Vagina (tissue), 2 donors: ENCODE data around the gene NLRP10. TPM values are rescaled to one million over a fixed set of nuclear protein-coding genes. Genes with fewer than 3 reads are reported as not detected.

Experiments used
- DNase-seq, 2 donors: peaks; one replicate each; pipeline ENCODE4 v3.0.0-alpha.2; 2017; ENCODE audit errors: extremely low spot score in 2 of 2
- H3K27ac ChIP-seq: fragments of 200-600 bp; sonication (generic); one replicate; pipeline ENCODE4 v1.5.1; 2019
- H3K27me3 ChIP-seq: fragments of 200-600 bp; sonication (generic); one replicate; pipeline ENCODE4 v1.5.1; 2019
- H3K36me3 ChIP-seq, 2 donors: fragments of 200-600 bp; sonication (generic); one replicate each; pipeline ENCODE4 v1.5.1; 2017 to 2019
- H3K4me1 ChIP-seq: fragments of 200-600 bp; sonication (generic); one replicate; pipeline ENCODE4 v1.5.1; 2019
- H3K4me3 ChIP-seq, 2 donors: fragments of 200-600 bp; sonication (generic); 1 replicate in 1 of 2; 2 replicates in 1 of 2; pipeline ENCODE4 v1.5.1; 2016 to 2019
- H3K9me3 ChIP-seq: fragments of 200-600 bp; sonication (generic); one replicate; pipeline ENCODE4 v1.5.1; 2019
- POLR2A ChIP-seq, 2 donors: fragments of 450-650 bp; IDR thresholded peaks; one replicate each; pipeline ENCODE4 v1.6.1; 2017; ENCODE audit warnings: antibody characterized with exemption in 2 of 2, mild to moderate bottlenecking in 2 of 2, moderate library complexity in 2 of 2
- POLR2AphosphoS5 ChIP-seq, 2 donors: sonication (generic); formaldehyde crosslinking; IDR thresholded peaks; one replicate each; pipeline ENCODE4 v1.9.0; 2017; ENCODE audit warnings: antibody characterized with exemption in 2 of 2, mild to moderate bottlenecking in 2 of 2, low read depth in 1 of 2; ENCODE audit not compliant: insufficient read depth in 1 of 2
- intact Hi-C: fragments of 100-400 bp; cut with DNase I; formaldehyde crosslinking; loops from one replicate; pipeline ENCODE4 v1.15.1; 2023
- total RNA-seq: library from RNA; depleted of rRNA; stranded (reverse); fragments of >200 nt; gene quantifications from one replicate; pipeline ENCODE4 v1.2.3, GENCODE V29; 2016
- TF ChIP-seq, protein P1 (sequence below), 3 experiments: fragments of 450-650 bp in 2 of 3; fragments of 200-600 bp in 1 of 3; sonication (generic) in 1 of 3; IDR thresholded peaks; one replicate each; pipeline ENCODE4 v1.5.1; 2017 to 2019; ENCODE audit warnings: antibody characterized with exemption in 3 of 3, mild to moderate bottlenecking in 2 of 3, moderate library complexity in 2 of 3

Gene NLRP10
- total RNA-seq, 1 donor from 2014 or later, result not detected

DNA sequence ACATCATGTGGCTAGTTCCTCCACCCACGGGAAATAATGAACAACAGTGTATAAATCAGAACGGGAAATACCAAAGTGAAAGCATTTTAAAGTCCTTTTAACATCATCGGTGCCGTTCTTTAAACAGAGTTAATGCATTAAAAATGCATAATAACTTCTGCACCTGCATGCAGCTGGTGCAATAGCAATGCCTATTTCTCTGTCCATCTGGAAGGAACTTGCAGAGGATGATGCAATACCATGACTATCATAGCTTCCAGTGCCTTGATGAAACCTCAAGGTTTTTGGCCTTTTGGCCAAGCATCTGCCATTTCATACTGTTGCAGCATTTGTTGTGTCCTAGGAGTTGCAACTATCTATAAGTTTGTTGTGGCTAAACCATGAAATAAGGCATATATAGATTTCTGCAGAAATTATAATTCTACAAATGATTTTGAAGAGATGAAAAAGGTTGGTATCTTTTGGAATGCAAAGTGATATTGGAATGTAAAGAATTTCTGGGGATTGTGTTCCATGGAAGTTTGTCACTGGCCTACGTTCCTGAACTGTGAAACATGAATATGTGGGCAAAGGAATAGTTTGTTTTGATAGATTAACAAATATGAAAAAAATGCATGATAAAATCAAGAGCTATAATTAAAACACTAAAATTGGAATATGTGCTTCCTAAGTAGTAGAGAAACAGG, 12.1 kb upstream of the NLRP10 start:
- H3K4me3 ChIP-seq, result no peak overlapping the region
- intact Hi-C loops, result no loop called here
- H3K9me3 ChIP-seq, result no peaks in the 10 kb centered on the region
- no peaks in the 10 kb centered on the region for H3K36me3 ChIP-seq
- DNase-seq, result no peak
- TF ChIP-seq POLR2A (IDR thresholded peaks at IDR 0.05) (no peak), POLR2AphosphoS5 (IDR thresholded peaks at IDR 0.05; ENCODE audit: insufficient read depth in 1 of 2, low read depth in 1 of 2) (no peak)
- TF ChIP-seq, protein P1, sequence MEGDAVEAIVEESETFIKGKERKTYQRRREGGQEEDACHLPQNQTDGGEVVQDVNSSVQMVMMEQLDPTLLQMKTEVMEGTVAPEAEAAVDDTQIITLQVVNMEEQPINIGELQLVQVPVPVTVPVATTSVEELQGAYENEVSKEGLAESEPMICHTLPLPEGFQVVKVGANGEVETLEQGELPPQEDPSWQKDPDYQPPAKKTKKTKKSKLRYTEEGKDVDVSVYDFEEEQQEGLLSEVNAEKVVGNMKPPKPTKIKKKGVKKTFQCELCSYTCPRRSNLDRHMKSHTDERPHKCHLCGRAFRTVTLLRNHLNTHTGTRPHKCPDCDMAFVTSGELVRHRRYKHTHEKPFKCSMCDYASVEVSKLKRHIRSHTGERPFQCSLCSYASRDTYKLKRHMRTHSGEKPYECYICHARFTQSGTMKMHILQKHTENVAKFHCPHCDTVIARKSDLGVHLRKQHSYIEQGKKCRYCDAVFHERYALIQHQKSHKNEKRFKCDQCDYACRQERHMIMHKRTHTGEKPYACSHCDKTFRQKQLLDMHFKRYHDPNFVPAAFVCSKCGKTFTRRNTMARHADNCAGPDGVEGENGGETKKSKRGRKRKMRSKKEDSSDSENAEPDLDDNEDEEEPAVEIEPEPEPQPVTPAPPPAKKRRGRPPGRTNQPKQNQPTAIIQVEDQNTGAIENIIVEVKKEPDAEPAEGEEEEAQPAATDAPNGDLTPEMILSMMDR (IDR thresholded peaks at IDR 0.05), result no peak
- H3K27ac ChIP-seq, result no peak overlapping the region
- H3K4me1 ChIP-seq, result no peaks in the 10 kb centered on the region
- H3K27me3 ChIP-seq, result no peaks in the 10 kb centered on the region

DNA sequence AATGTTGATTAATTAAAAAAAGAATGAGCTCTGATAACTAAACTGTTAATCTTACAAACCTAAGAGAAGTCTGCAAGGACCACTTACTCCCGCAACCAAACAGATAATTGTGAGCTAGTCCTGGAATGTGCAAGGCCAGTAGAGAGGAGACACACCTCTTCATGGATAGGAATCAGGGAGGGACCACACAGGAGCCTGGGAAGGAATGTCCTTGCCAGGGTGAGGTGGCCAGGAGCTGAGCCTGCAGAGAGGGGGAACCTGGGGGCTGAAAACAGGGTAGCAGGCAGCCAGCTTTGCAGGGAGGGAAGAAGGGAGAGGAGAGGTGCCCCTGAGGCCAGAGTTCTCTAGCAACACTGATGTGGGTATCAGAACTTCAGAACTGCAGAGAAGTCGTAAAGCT, 9.4 kb upstream of the NLRP10 start:
- no peaks in the 10 kb centered on the region for H3K36me3 ChIP-seq
- H3K4me3 ChIP-seq, result no peak overlapping the region
- H3K9me3 ChIP-seq, result no peaks in the 10 kb centered on the region
- TF ChIP-seq, protein P1 (IDR thresholded peaks at IDR 0.05), result no peak
- TF ChIP-seq POLR2AphosphoS5 (IDR thresholded peaks at IDR 0.05; ENCODE audit: insufficient read depth in 1 of 2, low read depth in 1 of 2) (no peak), POLR2A (IDR thresholded peaks at IDR 0.05) (no peak)
- no peaks in the 10 kb centered on the region for H3K4me1 ChIP-seq
- intact Hi-C loops, result no loop called here
- no peak for DNase-seq
- no peaks in the 10 kb centered on the region for H3K27me3 ChIP-seq
- no peak overlapping the region for H3K27ac ChIP-seq

DNA sequence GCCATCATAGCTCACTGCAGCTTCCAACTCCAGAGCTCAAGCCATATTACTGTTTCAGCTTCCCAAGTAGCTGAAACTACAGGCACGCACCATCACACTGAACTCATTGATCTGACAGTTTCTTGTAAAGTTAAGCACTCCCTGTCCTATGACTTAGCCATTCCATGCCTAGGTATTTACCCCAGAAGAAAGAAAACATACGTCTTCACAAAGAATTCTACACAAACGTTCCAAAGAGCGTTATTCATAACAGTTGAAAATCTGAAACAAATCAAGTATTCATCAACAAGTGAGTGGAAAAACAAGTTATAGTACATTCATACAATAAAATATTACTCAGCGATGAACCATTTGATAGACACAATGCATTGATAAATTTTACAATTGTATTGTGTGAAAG, 7.8 kb upstream of the NLRP10 start:
- no peaks in the 10 kb centered on the region for H3K9me3 ChIP-seq
- TF ChIP-seq POLR2A (IDR thresholded peaks at IDR 0.05), result no peak
- no peak for TF ChIP-seq POLR2AphosphoS5 (IDR thresholded peaks at IDR 0.05; ENCODE audit: insufficient read depth in 1 of 2, low read depth in 1 of 2)
- TF ChIP-seq, protein P1 (IDR thresholded peaks at IDR 0.05), result no peak
- no peak overlapping the region for H3K27ac ChIP-seq
- no peak for DNase-seq
- H3K4me1 ChIP-seq, result no peaks in the 10 kb centered on the region
- H3K4me3 ChIP-seq, result no peak overlapping the region
- intact Hi-C loops, result no loop called here
- no peaks in the 10 kb centered on the region for H3K36me3 ChIP-seq
- no peaks in the 10 kb centered on the region for H3K27me3 ChIP-seq

DNA sequence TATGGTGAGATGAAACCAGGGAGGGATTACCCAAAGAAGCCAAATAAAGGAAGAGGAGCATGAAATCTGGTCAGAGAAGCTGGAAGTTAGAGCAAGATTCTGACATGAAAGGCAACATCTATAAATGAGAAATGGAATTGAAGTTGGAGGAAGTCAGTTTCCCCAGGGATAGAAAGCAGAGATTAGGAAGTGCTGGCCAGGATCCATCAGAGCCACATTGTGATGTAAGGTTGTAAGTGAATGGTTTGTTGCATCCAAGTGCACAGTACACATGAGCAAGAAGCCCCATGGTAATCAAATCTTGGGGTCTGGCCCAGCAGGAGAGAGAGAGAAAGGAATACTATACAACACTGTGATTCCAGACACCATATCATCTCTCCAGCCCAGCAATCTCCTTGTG, 6.6 kb upstream of the NLRP10 start:
- intact Hi-C loops, result no loop called here
- no peak for TF ChIP-seq POLR2AphosphoS5 (IDR thresholded peaks at IDR 0.05; ENCODE audit: insufficient read depth in 1 of 2, low read depth in 1 of 2)
- TF ChIP-seq, protein P1 (IDR thresholded peaks at IDR 0.05), result no peak
- no peak overlapping the region for H3K27ac ChIP-seq

DNA sequence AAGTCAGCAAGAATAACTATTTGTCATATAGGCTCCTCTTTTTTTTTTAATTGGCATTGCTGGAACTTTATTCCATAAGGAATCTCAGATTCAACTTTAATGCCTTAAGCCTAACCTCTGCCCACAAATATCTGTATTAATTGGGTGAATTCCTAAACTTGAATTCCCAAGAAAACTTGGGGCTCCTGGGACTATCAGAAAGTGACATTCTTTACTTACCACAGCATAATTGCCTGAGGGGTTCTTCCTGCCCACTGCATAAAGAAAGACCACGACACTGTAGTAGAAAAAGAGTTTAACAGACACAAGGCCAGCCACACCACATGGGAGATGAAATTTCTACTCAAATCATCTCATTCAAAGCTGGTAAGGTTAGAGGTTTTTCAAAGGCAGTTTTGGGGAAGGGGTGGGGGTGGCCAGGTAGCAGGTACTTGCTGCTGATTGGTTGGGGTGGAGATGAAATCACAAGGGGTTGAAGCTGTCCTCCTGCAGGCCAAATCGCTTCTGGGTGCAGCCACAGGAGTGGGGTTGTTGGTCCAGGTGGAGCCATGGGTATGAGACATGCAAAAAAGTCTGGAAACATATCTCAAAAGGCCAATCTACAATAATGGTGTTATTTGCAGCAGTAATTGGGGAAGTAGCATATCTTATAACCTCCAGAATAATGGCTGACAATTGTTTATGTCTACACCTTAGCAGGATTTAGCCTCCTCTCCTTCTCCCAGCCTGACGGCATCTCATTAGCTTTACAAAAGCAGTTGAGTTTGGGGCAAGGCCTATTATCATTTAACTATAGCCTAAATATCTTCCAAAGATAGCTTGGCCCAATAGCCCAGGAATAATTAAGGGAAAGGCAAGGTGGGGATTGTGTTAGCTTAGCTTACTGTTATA, 4.8 kb upstream of the NLRP10 start:
- intact Hi-C loops, result no loop called here
- no peak overlapping the region for H3K27ac ChIP-seq

More for the DNA sequence above, 6.6 kb upstream of the NLRP10 start:
- Histone ChIP-seq H3K27me3 (no peaks in the 10 kb centered on the region), H3K36me3 (no peaks in the 10 kb centered on the region), H3K9me3 (no peaks in the 10 kb centered on the region), H3K4me3 (no peak overlapping the region), H3K4me1 (no peaks in the 10 kb centered on the region)
- DNase-seq, result no peak

More for the DNA sequence above, 4.8 kb upstream of the NLRP10 start:
- H3K4me3 ChIP-seq, result no peak overlapping the region
- H3K4me1 ChIP-seq, result no peaks in the 10 kb centered on the region
- H3K36me3 ChIP-seq, result no peaks in the 10 kb centered on the region
- H3K27me3 ChIP-seq, result no peaks in the 10 kb centered on the region
- DNase-seq, result no peak
- H3K9me3 ChIP-seq, result no peaks in the 10 kb centered on the region
- TF ChIP-seq, protein P1 (IDR thresholded peaks at IDR 0.05), result no peak
- TF ChIP-seq POLR2AphosphoS5 (IDR thresholded peaks at IDR 0.05; ENCODE audit: insufficient read depth in 1 of 2, low read depth in 1 of 2), result no peak
- TF ChIP-seq POLR2A (IDR thresholded peaks at IDR 0.05), result no peak
